ENCODE results near the gene TIMM44.

Gene TIMM44

GRCh38 chr19:7877249-7877836, 66.1 kb downstream of the TIMM44 start:
- ChIA-PET POLR2A (no interaction called here), CTCF (interaction anchor here (1.1 to 2.0 kb wide), 5 partner anchors 8 to 52 kb away, joined by 3 to 6 read pairs (median 4); no protein-coding TSS in a partner anchor)
- TF ChIP-seq CTCF (IDR thresholded peaks at IDR 0.05; ENCODE audit: control extremely low read depth, extremely low read depth, low read depth, missing control alignments) = no peak
- DNase-seq (ENCODE audit: extremely low spot score) = no peak
